Bronchial epithelial cell (primary cell): Measurements from ENCODE around the gene CFAP161. TPM values are rescaled to one million over a fixed set of nuclear protein-coding genes. Genes with fewer than 3 reads are reported as not detected.
A peak's percentile ranks its signal among the peaks of the same experiment; 100 is the strongest.

Experiments
- DNase-seq: peaks from one replicate; pipeline ENCODE4 v3.0.0-alpha.2; 2010; ENCODE audit warnings: low read depth
- FAIRE-seq: peaks from 2 replicates; lab custom pipeline; 2011; peaks lifted over from hg19 to GRCh38; lab: Jason Lieb, UNC
- H3K27me3 ChIP-seq: 2 replicates; pipeline ENCODE4 v1.5.1; 2011; ENCODE audit warnings: low read length; ENCODE audit not compliant: control insufficient read depth, insufficient read depth
- H3K36me3 ChIP-seq: 2 replicates; pipeline ENCODE4 v1.5.1; 2011; ENCODE audit warnings: low read length; ENCODE audit not compliant: control insufficient read depth, insufficient read depth
- H3K4me3 ChIP-seq: 2 replicates; pipeline ENCODE4 v1.5.1; 2011; ENCODE audit warnings: mild to moderate bottlenecking, low read depth, low read length, control low read depth
- CTCF ChIP-seq: IDR thresholded peaks from 2 replicates; pipeline ENCODE4 v1.5.1; 2011; ENCODE audit warnings: mild to moderate bottlenecking, moderate library complexity, low read length, control low read depth, inconsistent platforms; ENCODE audit not compliant: insufficient read depth, severe bottlenecking
- total RNA-seq: library from RNA; depleted of rRNA; stranded (reverse); fragments of >200 nt; gene quantifications from 2 replicates; pipeline ENCODE4 v1.2.1, GENCODE V29; 2014

CFAP161 gene
- total RNA-seq, 1 donor from 2014 or later: 0.26 TPM

DNA sequence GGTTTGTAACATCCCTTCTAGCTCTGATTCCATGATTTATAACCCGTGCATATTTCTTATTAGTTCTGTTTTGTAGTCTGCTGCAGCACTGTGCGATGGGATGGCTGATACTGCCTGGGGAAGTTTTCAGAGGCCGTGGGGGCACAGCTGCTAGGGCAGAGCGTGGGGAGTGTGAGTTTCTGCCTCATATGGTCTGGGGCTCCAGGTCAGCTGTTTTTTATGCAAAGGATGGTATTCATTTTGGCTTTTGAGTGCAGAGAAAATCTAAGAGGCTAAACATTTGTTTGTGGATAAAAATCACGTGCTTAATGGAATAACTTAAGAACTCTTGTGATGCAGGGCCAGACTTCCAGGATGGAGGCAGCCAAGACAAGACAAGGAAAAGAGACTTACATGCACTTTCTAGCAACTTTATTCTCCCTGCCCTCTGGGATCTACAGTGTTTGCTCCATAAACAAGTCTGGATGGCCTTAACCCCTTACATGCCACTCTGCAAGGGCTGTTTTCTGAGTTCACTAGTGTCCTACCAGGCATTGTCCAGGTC, 45.5 kb upstream of the CFAP161 start:
- H3K4me3 ChIP-seq: no peak overlapping the region
- FAIRE-seq: no peak
- peaks cover 2% of the 10 kb centered on the region for H3K27me3 ChIP-seq
- no peaks in the 10 kb centered on the region for H3K36me3 ChIP-seq
- no peak for DNase-seq
- no peak for TF ChIP-seq CTCF

GRCh38 chr15:81091889-81092558, 42.0 kb upstream of the CFAP161 start:
- Histone ChIP-seq H3K27me3 (peaks cover 2% of the 10 kb centered on the region), H3K36me3 (no peaks in the 10 kb centered on the region), H3K4me3 (no peak overlapping the region)
- peak; percentile 83 for DNase-seq
- FAIRE-seq: no peak
- no peak for TF ChIP-seq CTCF

GRCh38 chr15:81092559-81092902, 41.5 kb upstream of the CFAP161 start:
- no peak for DNase-seq
- H3K36me3 ChIP-seq: no peaks in the 10 kb centered on the region
- peaks cover 2% of the 10 kb centered on the region for H3K27me3 ChIP-seq
- no peak for FAIRE-seq
- no peak for TF ChIP-seq CTCF
- no peak overlapping the region for H3K4me3 ChIP-seq

DNA sequence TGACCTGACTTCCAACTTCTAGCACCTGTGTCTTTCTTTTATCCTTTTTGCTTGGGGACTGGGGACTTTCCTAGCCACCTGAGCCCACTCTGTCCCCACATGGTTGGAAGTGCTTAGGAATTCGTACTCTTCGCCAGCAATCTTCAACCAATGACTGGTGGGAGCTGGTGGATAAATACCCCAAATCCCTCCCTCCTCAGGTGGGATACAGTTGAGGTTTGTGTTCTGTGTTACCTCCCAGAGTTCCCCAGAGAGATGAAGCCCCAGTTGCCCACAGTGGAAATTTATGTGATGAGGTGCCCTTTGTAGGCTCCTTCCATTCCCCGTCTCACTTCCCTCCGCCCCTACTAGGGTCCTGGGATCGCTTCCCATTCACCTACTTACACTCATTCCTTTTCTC, 40.1 kb upstream of the CFAP161 start:
- Histone ChIP-seq H3K27me3 (no peaks in the 10 kb centered on the region), H3K36me3 (no peaks in the 10 kb centered on the region), H3K4me3 (no peak overlapping the region)
- FAIRE-seq (no peak), DNase-seq (no peak)
- no peak for TF ChIP-seq CTCF

- Histone ChIP-seq H3K36me3 (no peaks in the 10 kb centered on the region), H3K27me3 (no peaks in the 10 kb centered on the region), H3K4me3 (no peak overlapping the region)
- FAIRE-seq (no peak), DNase-seq (no peak)
- TF ChIP-seq CTCF: no peak
These were observed 38.2 kb upstream of the CFAP161 start for GRCh38 chr15:81095690-81096365.
